Upper lobe of right lung (tissue), 1 donor: ENCODE results near the gene DOK6. TPM values are rescaled to one million over a fixed set of nuclear protein-coding genes. Genes with fewer than 3 reads are reported as not detected.

Experiments
- ATAC-seq: fragments of 200-7000 bp; cut with Tn5 transposase; one replicate; pipeline ENCODE4 v1.9.1; 2020; ENCODE audit warnings: mild to moderate bottlenecking, moderate library complexity
- DNase-seq: peaks from one replicate; pipeline ENCODE4 v3.0.0-alpha.2; 2020
- H3K27ac ChIP-seq: fragments of 200-600 bp; one replicate; pipeline ENCODE4 v1.8.0; 2022
- H3K27me3 ChIP-seq: fragments of 200-600 bp; one replicate; pipeline ENCODE4 v1.8.0; 2022; ENCODE audit warnings: mild to moderate bottlenecking
- H3K36me3 ChIP-seq: fragments of 200-600 bp; one replicate; pipeline ENCODE4 v1.8.0; 2022
- H3K4me1 ChIP-seq: fragments of 200-600 bp; one replicate; pipeline ENCODE4 v1.8.0; 2022
- H3K4me3 ChIP-seq: fragments of 200-600 bp; one replicate; pipeline ENCODE4 v1.8.0; 2022; ENCODE audit warnings: mild to moderate bottlenecking
- H3K9me3 ChIP-seq: fragments of 200-600 bp; one replicate; pipeline ENCODE4 v1.8.0; 2022
- CTCF ChIP-seq: fragments of 200-600 bp; IDR thresholded peaks from one replicate; pipeline ENCODE4 v1.8.0; 2022; ENCODE audit warnings: antibody characterized with exemption
- intact Hi-C: fragments of 100-400 bp; cut with DNase I; formaldehyde crosslinking; loops from one replicate; pipeline ENCODE4 v1.11.0; 2022
- total RNA-seq: library from RNA; stranded (reverse); fragmentation: NEBNext Ultra II Directional; extraction: Animal tissue kit (Norgen Biotek cat#: 25700); gene quantifications from one replicate; pipeline ENCODE4 v1.2.1, GENCODE V29; 2021
- donor health status: DM: no; HTN: yes; CAD: no; lungs with severe emphysema.

DOK6 gene
- total RNA-seq, 1 donor from 2014 or later: 5.9 TPM

- H3K4me3 ChIP-seq: no peak overlapping the region
- H3K27ac ChIP-seq: no peak overlapping the region
- H3K4me1 ChIP-seq: no peaks in the 10 kb centered on the region
- TF ChIP-seq CTCF: no peak
- no peaks in the 10 kb centered on the region for H3K27me3 ChIP-seq
- intact Hi-C loops: no loop called here
- ATAC-seq (no peak), DNase-seq (no peak)
- H3K9me3 ChIP-seq: no peaks in the 10 kb centered on the region
- H3K36me3 ChIP-seq: no peaks in the 10 kb centered on the region
Measured at GRCh38 chr18:69866212-69866611, 465.5 kb downstream of the DOK6 start.

GRCh38 chr18:69870736-69871135 lies 470.0 kb downstream of the DOK6 start:
- no peak for ATAC-seq
- Histone ChIP-seq H3K27me3 (no peaks in the 10 kb centered on the region), H3K4me3 (no peak overlapping the region), H3K36me3 (no peaks in the 10 kb centered on the region), H3K27ac (no peak overlapping the region), H3K4me1 (no peaks in the 10 kb centered on the region), H3K9me3 (no peaks in the 10 kb centered on the region)
- intact Hi-C loops: no loop called here
- no peak for DNase-seq
- TF ChIP-seq CTCF: no peak

- Histone ChIP-seq H3K9me3 (no peaks in the 10 kb centered on the region), H3K4me1 (no peaks in the 10 kb centered on the region), H3K27ac (no peak overlapping the region), H3K36me3 (no peaks in the 10 kb centered on the region), H3K4me3 (no peak overlapping the region), H3K27me3 (no peaks in the 10 kb centered on the region)
- TF ChIP-seq CTCF: no peak
- no peak for DNase-seq
- no peak for ATAC-seq
- intact Hi-C loops: no loop called here
Measured at GRCh38 chr18:69871363-69871762, 470.7 kb downstream of the DOK6 start.

GRCh38 chr18:69872661-69873060 lies 472.0 kb downstream of the DOK6 start:
- H3K4me3 ChIP-seq: no peak overlapping the region
- no peak for TF ChIP-seq CTCF
- H3K4me1 ChIP-seq: no peaks in the 10 kb centered on the region
- intact Hi-C loops: no loop called here
- no peaks in the 10 kb centered on the region for H3K9me3 ChIP-seq
- no peak overlapping the region for H3K27ac ChIP-seq
- ATAC-seq (no peak), DNase-seq (no peak)
- no peaks in the 10 kb centered on the region for H3K36me3 ChIP-seq
- H3K27me3 ChIP-seq: no peaks in the 10 kb centered on the region

GRCh38 chr18:69874058-69874457 lies 473.4 kb downstream of the DOK6 start:
- Histone ChIP-seq H3K36me3 (no peaks in the 10 kb centered on the region), H3K4me1 (no peaks in the 10 kb centered on the region), H3K27me3 (no peaks in the 10 kb centered on the region), H3K4me3 (no peak overlapping the region), H3K27ac (no peak overlapping the region), H3K9me3 (no peaks in the 10 kb centered on the region)
- intact Hi-C loops: no loop called here
- no peak for DNase-seq
- TF ChIP-seq CTCF: no peak
- no peak for ATAC-seq

- no peak for DNase-seq
- H3K4me3 ChIP-seq: no peak overlapping the region
- no peak overlapping the region for H3K27ac ChIP-seq
- intact Hi-C loops: no loop called here
- no peaks in the 10 kb centered on the region for H3K36me3 ChIP-seq
- TF ChIP-seq CTCF: no peak
- no peaks in the 10 kb centered on the region for H3K4me1 ChIP-seq
- H3K9me3 ChIP-seq: no peaks in the 10 kb centered on the region
- no peaks in the 10 kb centered on the region for H3K27me3 ChIP-seq
- no peak for ATAC-seq
Measured at GRCh38 chr18:69876490-69876889, 475.8 kb downstream of the DOK6 start.
